Gastrocnemius medialis (tissue), 4 donors: ENCODE data around the gene WDR62.
A peak's percentile ranks its signal among the peaks of the same experiment; 100 is the strongest.

Experiments
- CTCF ChIP-seq, 5 experiments: fragments of 450-650 bp in 3 of 5; fragments of 200-600 bp in 2 of 5; sonication (generic) in 2 of 5; IDR thresholded peaks in 4 of 5; conservative IDR thresholded peaks in 1 of 5; 1 replicate in 4 of 5; 2 replicates in 1 of 5; pipeline ENCODE4 v1.5.1; 2016 to 2019; ENCODE audit warnings: antibody characterized with exemption in 5 of 5, mild to moderate bottlenecking in 3 of 5, moderate library complexity in 3 of 5
- POLR2A ChIP-seq, 2 donors: fragments of 450-650 bp; IDR thresholded peaks; one replicate each; pipeline ENCODE4 v1.6.1; 2017; ENCODE audit warnings: antibody characterized with exemption in 2 of 2, mild to moderate bottlenecking in 2 of 2, moderate library complexity in 2 of 2

DNA sequence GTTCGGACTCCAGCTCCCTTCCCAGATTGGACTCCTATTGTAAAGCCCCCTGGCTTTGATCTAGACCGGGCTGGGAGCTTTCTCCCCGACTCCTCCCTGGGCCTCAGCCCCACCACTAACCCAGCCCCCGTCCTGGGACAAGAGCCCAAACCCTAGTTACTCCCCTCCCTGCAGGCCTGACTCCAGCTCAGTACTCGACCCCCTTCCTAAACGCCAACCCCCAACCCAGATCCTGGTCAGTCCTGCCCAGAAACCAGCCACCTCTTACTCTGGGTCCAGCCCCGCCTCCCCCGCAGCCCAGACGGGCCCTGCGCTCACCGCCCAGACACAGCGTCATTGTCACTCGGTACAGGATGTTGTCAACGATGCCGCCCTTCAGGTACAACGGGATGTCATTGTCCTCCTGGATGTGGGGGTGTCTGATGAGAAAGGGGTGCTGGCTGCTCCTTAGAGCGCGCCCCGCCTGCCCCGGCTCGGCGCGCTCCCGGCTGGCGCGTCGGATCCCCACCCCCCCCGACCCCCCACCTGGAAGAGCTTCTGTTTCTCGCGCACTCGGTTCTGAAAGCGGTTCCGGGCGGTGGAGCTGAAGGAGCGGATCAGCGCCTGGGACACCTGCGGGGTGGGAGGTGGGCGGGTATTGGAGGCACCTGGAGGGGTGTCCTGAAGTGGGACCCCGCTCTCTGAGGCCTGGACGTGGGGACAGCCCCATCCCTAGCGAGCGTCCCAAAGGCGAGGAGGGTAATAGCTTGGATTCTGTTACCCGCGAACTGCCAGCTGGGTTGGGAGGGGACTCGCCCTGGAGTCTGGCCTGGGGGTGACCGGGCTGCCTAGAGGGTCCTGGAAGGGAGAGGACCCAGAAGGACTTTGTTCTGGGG lies 96.7 kb downstream of the WDR62 start:
- TF ChIP-seq CTCF (IDR thresholded peaks at IDR 0.05 in 4 of 5, conservative IDR thresholded peaks at IDR 0.05 in 1 of 5), result no peak
- TF ChIP-seq POLR2A (IDR thresholded peaks at IDR 0.05), result peak; percentile 73 to 81
